H1 (cell line): ENCODE results near the gene GRXCR2. TPM values are rescaled to one million over a fixed set of nuclear protein-coding genes. Genes with fewer than 3 reads are reported as not detected.

ENCODE experiments used
- CTCF ChIA-PET: fragments of 300-600 bp; sonication (Branson Sonifier 250); formaldehyde crosslinking; loops from one replicate; lab custom pipeline; 2021; ENCODE audit not compliant: partially characterized antibody; lab: Charles Lee
- POLR2A ChIA-PET: fragments of 300-600 bp; sonication (Branson Sonifier 250); formaldehyde crosslinking; loops from one replicate; lab custom pipeline; 2021; ENCODE audit warnings: inconsistent platforms; ENCODE audit not compliant: partially characterized antibody; lab: Charles Lee
- DNase-seq, 2 experiments: peaks; one replicate each; pipeline versions ENCODE4 v3.0.0 to v3.0.0-alpha.2; 2010 to 2022; ENCODE audit warnings: low spot score in 2 of 2, low read depth in 1 of 2, mixed read lengths in 1 of 2
- FAIRE-seq: peaks from 2 replicates; lab custom pipeline; 2011; peaks lifted over from hg19 to GRCh38; lab: Jason Lieb, UNC
- H2AFZ ChIP-seq: 2 replicates; pipeline ENCODE4 v1.8.1; 2012; ENCODE audit warnings: low read length, inconsistent platforms
- H2AK5ac ChIP-seq: 2 replicates; pipeline ENCODE4 v1.6.1; 2013; ENCODE audit warnings: low read depth, low read length
- H2BK120ac ChIP-seq: replicated peaks from 2 replicates; pipeline ENCODE3; 2013; ENCODE audit warnings: low read depth, low read length, inconsistent platforms
- H2BK12ac ChIP-seq: 2 replicates; pipeline ENCODE4 v1.6.1; 2013; ENCODE audit warnings: low read depth, low read length
- H2BK15ac ChIP-seq: 2 replicates; pipeline ENCODE4 v1.6.1; 2013; ENCODE audit warnings: low read length
- H2BK20ac ChIP-seq: 2 replicates; pipeline ENCODE4 v1.6.1; 2013; ENCODE audit warnings: low read length
- H2BK5ac ChIP-seq: 2 replicates; pipeline ENCODE4 v1.6.1; 2013; ENCODE audit warnings: low read depth, low read length
- H3K14ac ChIP-seq: 2 replicates; pipeline ENCODE4 v1.6.1; 2013; ENCODE audit warnings: inconsistent platforms; ENCODE audit not compliant: insufficient read length
- H3K18ac ChIP-seq: 2 replicates; pipeline ENCODE4 v1.6.1; 2013; ENCODE audit warnings: low read length; ENCODE audit errors: extremely low read depth
- H3K23ac ChIP-seq: 2 replicates; pipeline ENCODE4 v1.6.1; 2013; ENCODE audit warnings: inconsistent platforms; ENCODE audit not compliant: insufficient read length
- H3K23me2 ChIP-seq: 2 replicates; pipeline ENCODE4 v1.6.1; 2013; ENCODE audit warnings: low read depth, low read length
- H3K27ac ChIP-seq: 2 replicates; pipeline ENCODE4 v1.6.1; 2011; ENCODE audit warnings: low read depth, low read length, inconsistent platforms
- H3K27me3 ChIP-seq, 4 experiments: replicated peaks in 1 of 4; 1 replicate in 1 of 4; 2 replicates in 3 of 4; pipeline versions ENCODE4 v1.6.1 to v1.8.1; 2011 to 2013; ENCODE audit warnings: low read length in 3 of 4, mild to moderate bottlenecking in 3 of 4, inconsistent platforms in 2 of 4, mixed read lengths in 2 of 4, moderate library complexity in 1 of 4; ENCODE audit not compliant: control insufficient read depth in 3 of 4, insufficient read depth in 3 of 4; ENCODE audit errors: extremely low read depth in 1 of 4
- H3K36me3 ChIP-seq, 4 experiments: 2 replicates each; pipeline versions ENCODE4 v1.6.1 to v1.8.1; 2011 to 2013; ENCODE audit warnings: mild to moderate bottlenecking in 4 of 4, low read length in 3 of 4, moderate library complexity in 2 of 4, control low read depth in 1 of 4, inconsistent platforms in 1 of 4; ENCODE audit not compliant: insufficient read depth in 4 of 4, control insufficient read depth in 2 of 4
- H3K4ac ChIP-seq: replicated peaks from 2 replicates; pipeline ENCODE3; 2013; ENCODE audit warnings: low read length, low read depth, mixed read lengths, inconsistent platforms; ENCODE audit not compliant: insufficient read length
- H3K4me1 ChIP-seq, 4 experiments: replicated peaks in 1 of 4; 1 replicate in 1 of 4; 2 replicates in 3 of 4; pipeline versions ENCODE4 v1.6.1 to v1.8.1; 2011 to 2013; ENCODE audit warnings: low read length in 3 of 4, inconsistent platforms in 2 of 4, mixed read lengths in 1 of 4; ENCODE audit not compliant: insufficient read depth in 4 of 4, control insufficient read depth in 3 of 4
- H3K4me2 ChIP-seq, 2 experiments: 2 replicates each; pipeline versions ENCODE4 v1.6.1 to v1.8.1; 2011 to 2013; ENCODE audit warnings: low read depth in 2 of 2, low read length in 2 of 2, control low read depth in 1 of 2, inconsistent platforms in 1 of 2, mild to moderate bottlenecking in 1 of 2; ENCODE audit not compliant: insufficient read depth in 1 of 2
- H3K4me3 ChIP-seq, 4 experiments: fragments of 200-600, 300-600 bp in 1 of 4; sonication (generic), shearing (Covaris generic), sonication (Bioruptor Twin) in 1 of 4; 2 replicates each; pipeline versions ENCODE4 v1.5.1 to v1.8.1; 2011 to 2016; ENCODE audit warnings: low read length in 4 of 4, low read depth in 3 of 4, control low read depth in 2 of 4, inconsistent platforms in 2 of 4, mild to moderate bottlenecking in 2 of 4, mixed read lengths in 1 of 4, moderate library complexity in 1 of 4; ENCODE audit not compliant: insufficient read depth in 2 of 4; ENCODE audit errors: extremely low read depth in 1 of 4
- H3K56ac ChIP-seq: replicated peaks from 2 replicates; pipeline ENCODE3; 2013; ENCODE audit warnings: low read depth, mild to moderate bottlenecking, mixed read lengths, low read length, inconsistent platforms; ENCODE audit not compliant: insufficient read length
- H3K79me1 ChIP-seq: 2 replicates; pipeline ENCODE4 v1.6.1; 2013; ENCODE audit warnings: low read depth, low read length, control low read depth
- H3K79me2 ChIP-seq, 2 experiments: 2 replicates each; pipeline versions ENCODE4 v1.6.1 to v1.8.1; 2012 to 2013; ENCODE audit warnings: low read length in 2 of 2, mild to moderate bottlenecking in 2 of 2, inconsistent platforms in 1 of 2; ENCODE audit not compliant: insufficient read depth in 2 of 2, control insufficient read depth in 1 of 2
- H3K9ac ChIP-seq, 4 experiments: replicated peaks in 1 of 4; 1 replicate in 1 of 4; 2 replicates in 3 of 4; pipeline versions ENCODE4 v1.6.1 to v1.8.1; 2011 to 2013; ENCODE audit warnings: low read depth in 3 of 4, low read length in 3 of 4, control low read depth in 2 of 4, mild to moderate bottlenecking in 2 of 4, moderate library complexity in 2 of 4, inconsistent platforms in 1 of 4; ENCODE audit errors: extremely low read depth in 1 of 4
- H3K9me3 ChIP-seq, 2 experiments: 2 replicates each; pipeline versions ENCODE4 v1.6.1 to v1.8.1; 2012 to 2013; ENCODE audit warnings: mild to moderate bottlenecking in 2 of 2, moderate library complexity in 2 of 2, control low read depth in 1 of 2, inconsistent platforms in 1 of 2, low read depth in 1 of 2, low read length in 1 of 2, mixed read lengths in 1 of 2; ENCODE audit not compliant: insufficient read depth in 2 of 2
- H4K20me1 ChIP-seq, 2 experiments: replicated peaks in 1 of 2; 2 replicates each; pipeline versions ENCODE3 to v1.8.1; 2011 to 2013; ENCODE audit warnings: inconsistent platforms in 2 of 2, low read length in 2 of 2, mild to moderate bottlenecking in 1 of 2; ENCODE audit not compliant: insufficient read depth in 2 of 2, control insufficient read depth in 1 of 2
- H4K5ac ChIP-seq: 2 replicates; pipeline ENCODE4 v1.6.1; 2013; ENCODE audit warnings: low read length, low read depth, mixed read lengths, inconsistent platforms; ENCODE audit not compliant: insufficient read length
- H4K8ac ChIP-seq: 2 replicates; pipeline ENCODE4 v1.8.0; 2013; ENCODE audit warnings: mild to moderate bottlenecking, moderate library complexity, low read length, inconsistent platforms; ENCODE audit not compliant: insufficient read depth; ENCODE audit errors: extremely low read depth
- H4K91ac ChIP-seq: replicated peaks from 2 replicates; pipeline ENCODE3; 2013; ENCODE audit warnings: low read length, mixed read lengths, inconsistent platforms; ENCODE audit not compliant: insufficient read length
- ATF3 ChIP-seq: IDR thresholded peaks from 2 replicates; pipeline ENCODE4 v1.6.1; 2011; ENCODE audit warnings: low read depth, mild to moderate bottlenecking, low read length; ENCODE audit not compliant: insufficient read depth
- BCL11A ChIP-seq, 2 experiments: IDR thresholded peaks; one replicate each; pipeline ENCODE4 v1.6.1; 2011; ENCODE audit warnings: low read depth in 2 of 2, low read length in 2 of 2, mild to moderate bottlenecking in 2 of 2
- BRCA1 ChIP-seq: IDR thresholded peaks from 2 replicates; pipeline ENCODE4 v1.6.1; 2012; ENCODE audit warnings: low read depth, low read length, improper control_type of control experiment
- CEBPB ChIP-seq: IDR thresholded peaks from 2 replicates; pipeline ENCODE4 v1.6.1; 2012; ENCODE audit warnings: low read depth, low read length
- CHD2 ChIP-seq: IDR thresholded peaks from 2 replicates; pipeline ENCODE4 v1.6.1; 2012; ENCODE audit warnings: low read length, improper control_type of control experiment
- EGR1 ChIP-seq: IDR thresholded peaks from 2 replicates; pipeline ENCODE4 v1.6.1; 2011; ENCODE audit warnings: low read depth, low read length, borderline replicate concordance
- EP300 ChIP-seq, 2 experiments: IDR thresholded peaks; 1 replicate in 1 of 2; 2 replicates in 1 of 2; pipeline ENCODE4 v1.6.1; 2011 to 2012; ENCODE audit warnings: low read depth in 2 of 2, low read length in 2 of 2, mild to moderate bottlenecking in 2 of 2, borderline replicate concordance in 1 of 2, inconsistent platforms in 1 of 2, moderate library complexity in 1 of 2
- JUN ChIP-seq: IDR thresholded peaks from 2 replicates; pipeline ENCODE4 v1.6.1; 2011; ENCODE audit warnings: low read depth, mild to moderate bottlenecking, improper control_type of control experiment, low read length
- JUND ChIP-seq: IDR thresholded peaks from 2 replicates; pipeline ENCODE4 v1.6.1; 2011; ENCODE audit warnings: mild to moderate bottlenecking, improper control_type of control experiment, low read length
- KDM1A ChIP-seq: fragments of 200-600, 300-600 bp; sonication (generic); IDR thresholded peaks from 2 replicates; pipeline ENCODE4 v1.7.1; 2016; ENCODE audit warnings: mild to moderate bottlenecking, low read length, borderline replicate concordance
- MAX ChIP-seq: IDR thresholded peaks from 2 replicates; pipeline ENCODE4 v1.6.1; 2012; ENCODE audit warnings: inconsistent platforms
- POU5F1 ChIP-seq: IDR thresholded peaks from 2 replicates; pipeline ENCODE4 v1.6.1; 2011; ENCODE audit warnings: low read depth, mild to moderate bottlenecking, low read length, moderate library complexity
- RBBP5 ChIP-seq: IDR thresholded peaks from 2 replicates; pipeline ENCODE4 v1.7.1; 2012; ENCODE audit warnings: low read depth, mild to moderate bottlenecking, inconsistent platforms, low read length, moderate library complexity, borderline replicate concordance
- RFX5 ChIP-seq: IDR thresholded peaks from 2 replicates; pipeline ENCODE4 v1.6.1; 2011; ENCODE audit warnings: low read depth, low read length, improper control_type of control experiment, borderline replicate concordance
- SIRT6 ChIP-seq: IDR thresholded peaks from one replicate; pipeline ENCODE4 v1.7.1; 2012; ENCODE audit warnings: low read length, inconsistent platforms
- SP2 ChIP-seq: IDR thresholded peaks from 2 replicates; pipeline ENCODE4 v1.6.1; 2012; ENCODE audit warnings: mild to moderate bottlenecking, low read length, inconsistent platforms
- TEAD4 ChIP-seq: IDR thresholded peaks from 2 replicates; pipeline ENCODE4 v1.6.1; 2012; ENCODE audit warnings: low read depth, low read length, inconsistent platforms, mixed read lengths
- polyA plus RNA-seq, 7 experiments: library from polyadenylated mRNA; depleted of rRNA in 3 of 7; stranded (reverse) in 5 of 7; unstranded in 2 of 7; fragments of >200 nt in 5 of 7; fragments of 200-250 nt in 2 of 7; gene quantifications; 1 replicate in 5 of 7; 2 replicates in 1 of 7; 4 replicates in 1 of 7; pipeline versions ENCODE4 v1.2.1 to v1.2.3, GENCODE V29; 2011 to 2013; ENCODE audit warnings: missing spikeins in 2 of 7, mixed read lengths in 2 of 7
- total RNA-seq: library from RNA; stranded (reverse); fragmentation: NEBNext Ultra II Directional; extraction: Animal tissue kit (Norgen Biotek cat#: 25700); gene quantifications from 2 replicates; pipeline ENCODE4 v1.2.1, GENCODE V29; 2021

Gene GRXCR2
- total and polyA plus RNA-seq, 2 of the 8 experiments (the other 6 are each of a cell fraction or from before 2014, with no cell fraction given): not detected

GRCh38 chr5:145898171-145898570 is 25.4 kb upstream of the GRXCR2 start:
- H3K4me2 ChIP-seq: no peak overlapping the region
- no peaks in the 10 kb centered on the region for H3K79me1 ChIP-seq
- no peaks in the 10 kb centered on the region for H3K4me1 ChIP-seq
- H3K23ac ChIP-seq: no peak overlapping the region
- no peak overlapping the region for H3K18ac ChIP-seq
- no peaks in the 10 kb centered on the region for H3K9me3 ChIP-seq
- no peak for FAIRE-seq
- no peak overlapping the region for H3K56ac ChIP-seq
- TF ChIP-seq BCL11A (IDR thresholded peaks at IDR 0.05; ENCODE audit: low read depth in 2 of 2, low read length in 2 of 2): no peak
- no peak for TF ChIP-seq SP2
- no peak for TF ChIP-seq POU5F1
- TF ChIP-seq EGR1: no peak
- TF ChIP-seq EP300 (IDR thresholded peaks at IDR 0.05; ENCODE audit: borderline replicate concordance in 1 of 2, low read depth in 2 of 2, low read length in 2 of 2): no peak
- no peak for TF ChIP-seq KDM1A
- no peak for TF ChIP-seq JUN
- TF ChIP-seq RBBP5: no peak
- TF ChIP-seq CEBPB: no peak
- TF ChIP-seq ATF3: no peak
- TF ChIP-seq TEAD4: no peak
- TF ChIP-seq JUND: no peak
- TF ChIP-seq MAX: no peak
- TF ChIP-seq BRCA1: no peak
- no peak for TF ChIP-seq SIRT6
- no peak for TF ChIP-seq RFX5
- no peak for TF ChIP-seq CHD2
- no peak overlapping the region for H2AFZ ChIP-seq
- H3K4me3 ChIP-seq: no peak overlapping the region
- no peak overlapping the region for H4K5ac ChIP-seq
- no peak overlapping the region for H2BK20ac ChIP-seq
- H4K91ac ChIP-seq: no peak overlapping the region
- H2BK120ac ChIP-seq: no peak overlapping the region
- no peak overlapping the region for H3K27ac ChIP-seq
- H3K79me2 ChIP-seq: no peaks in the 10 kb centered on the region
- no peak overlapping the region for H2BK5ac ChIP-seq
- no peak overlapping the region for H3K9ac ChIP-seq
- H2AK5ac ChIP-seq: no peak overlapping the region
- H2BK15ac ChIP-seq: no peak overlapping the region
- H3K14ac ChIP-seq: no peak overlapping the region
- H3K4ac ChIP-seq: no peak overlapping the region
- ChIA-PET CTCF (no interaction called here), POLR2A (no interaction called here)
- no peaks in the 10 kb centered on the region for H4K20me1 ChIP-seq
- no peak for DNase-seq
- H4K8ac ChIP-seq: no peak overlapping the region
- no peaks in the 10 kb centered on the region for H3K23me2 ChIP-seq
- no peaks in the 10 kb centered on the region for H3K36me3 ChIP-seq
- H3K27me3 ChIP-seq: no peaks in the 10 kb centered on the region
- no peak overlapping the region for H2BK12ac ChIP-seq
